OCI-LY7 (cell line): Measurements from ENCODE around the gene SLC4A1AP. TPM values are rescaled to one million over a fixed set of nuclear protein-coding genes. Genes with fewer than 3 reads are reported as not detected.

ENCODE experiments used
- BruUV-seq: library from RNA; stranded (reverse); fragments of 400-500 nt; replicated peaks from 2 replicates; lab custom pipeline; 2021; lab: Mats Ljungman, UMichigan
- CTCF ChIA-PET: fragments of 300-600 bp; sonication (Branson Sonifier 250); formaldehyde crosslinking; loops from one replicate; lab custom pipeline; 2022; ENCODE audit warnings: antibody characterized with exemption; ENCODE audit not compliant: unreplicated experiment; lab: Charles Lee
- POLR2A ChIA-PET: fragments of 300-600 bp; sonication (Branson Sonifier 250); formaldehyde crosslinking; loops from one replicate; lab custom pipeline; 2022; ENCODE audit warnings: antibody characterized with exemption; lab: Charles Lee
- DNase-seq: peaks from one replicate; pipeline ENCODE4 v3.0.0-alpha.2; 2015; ENCODE audit warnings: low spot score
- H2AFZ ChIP-seq: fragments of 200-600 bp; sonication (generic), shearing (Covaris generic); 2 replicates; pipeline ENCODE4 v1.6.1; 2014; ENCODE audit warnings: mild to moderate bottlenecking, antibody characterized with exemption, low read length, moderate library complexity
- H3K27ac ChIP-seq: fragments of 200-600 bp; sonication (generic); 2 replicates; pipeline ENCODE4 v1.5.1; 2014; ENCODE audit warnings: mixed run types, low read depth, mild to moderate bottlenecking, moderate library complexity, low read length, inconsistent platforms; ENCODE audit not compliant: poor library complexity, severe bottlenecking
- H3K36me3 ChIP-seq: fragments of 200-600 bp; sonication (generic); 2 replicates; pipeline ENCODE4 v1.6.1; 2014; ENCODE audit warnings: mild to moderate bottlenecking, antibody characterized with exemption, low read length, moderate library complexity, mixed read lengths; ENCODE audit not compliant: insufficient read depth
- H3K4me1 ChIP-seq: fragments of 200-600 bp; sonication (generic); 2 replicates; pipeline ENCODE4 v1.5.1; 2014; ENCODE audit warnings: mild to moderate bottlenecking, low read length; ENCODE audit not compliant: insufficient read depth, poor library complexity, severe bottlenecking
- H3K4me2 ChIP-seq: fragments of 200-600 bp; sonication (generic); 2 replicates; pipeline ENCODE4 v1.6.1; 2014; ENCODE audit warnings: mild to moderate bottlenecking, low read length
- H3K4me3 ChIP-seq: fragments of 200-600 bp; sonication (generic); 2 replicates; pipeline ENCODE4 v1.5.1; 2014; ENCODE audit warnings: mild to moderate bottlenecking, low read depth, low read length; ENCODE audit not compliant: poor library complexity, severe bottlenecking
- H3K79me2 ChIP-seq: fragments of 200-600 bp; sonication (generic); 2 replicates; pipeline ENCODE4 v1.6.1; 2016; ENCODE audit warnings: low read depth, mild to moderate bottlenecking, low read length, moderate library complexity, mixed read lengths; ENCODE audit not compliant: insufficient read depth
- H3K9me2 ChIP-seq: fragments of 200-600 bp; sonication (generic); 2 replicates; pipeline ENCODE4 v1.6.1; 2016; ENCODE audit warnings: mild to moderate bottlenecking, low read length, mixed read lengths; ENCODE audit not compliant: insufficient read depth
- H3K9me3 ChIP-seq: fragments of 200-600 bp; sonication (generic); 2 replicates; pipeline ENCODE4 v1.6.1; 2014; ENCODE audit warnings: mild to moderate bottlenecking, mixed run types, low read length, mixed read lengths
- H4K20me1 ChIP-seq: fragments of 200-600 bp; sonication (generic); 2 replicates; pipeline ENCODE4 v1.6.1; 2014; ENCODE audit warnings: mild to moderate bottlenecking, antibody characterized with exemption, low read length, moderate library complexity, mixed read lengths; ENCODE audit not compliant: insufficient read depth
- CTCF ChIP-seq: fragments of 200-600 bp; sonication (generic); conservative IDR thresholded peaks from 2 replicates; pipeline ENCODE4 v1.5.1; 2014; ENCODE audit warnings: mild to moderate bottlenecking, antibody characterized with exemption, low read length, moderate library complexity, mixed read lengths
- EZH2phosphoT487 ChIP-seq: fragments of 200-600 bp; sonication (generic); IDR thresholded peaks from 2 replicates; pipeline ENCODE4 v1.6.1; 2018; ENCODE audit warnings: low read depth, borderline replicate concordance, mild to moderate bottlenecking, mixed run types, antibody characterized with exemption, low read length, moderate library complexity, mixed read lengths
- intact Hi-C: fragments of 100-400 bp; cut with micrococcal nuclease; formaldehyde crosslinking; loops from one replicate; pipeline ENCODE4 v1.10.0; 2022; ENCODE audit not compliant: unreplicated experiment
- total RNA-seq, 2 experiments: library from RNA; depleted of rRNA in 1 of 2; stranded (reverse); fragments of >200 nt in 1 of 2; shearing (Covaris generic) in 1 of 2; gene quantifications; 2 replicates each; pipeline ENCODE4 v1.2.3, GENCODE V29; 2014 to 2022

The SLC4A1AP gene
- total RNA-seq, 2 experiments from 2014 or later: 26.2 to 27.9 TPM

GRCh38 chr2:27697660-27698059 is 34.0 kb downstream of the SLC4A1AP start:
- intact Hi-C loops: no loop called here
- no peaks in the 10 kb centered on the region for H4K20me1 ChIP-seq

GRCh38 chr2:27701676-27702075 is 38.0 kb downstream of the SLC4A1AP start:
- POLR2A ChIA-PET: no interaction called here
- no peak overlapping the region for H2AFZ ChIP-seq
- no peak overlapping the region for H3K4me3 ChIP-seq
- H3K4me2 ChIP-seq: no peak overlapping the region
- H3K36me3 ChIP-seq: peaks cover under 1% of the 10 kb centered on the region; the same call in 1 of the 2 replicates
- CTCF ChIA-PET: no interaction called here
- no peaks in the 10 kb centered on the region for H3K4me1 ChIP-seq
- H3K27ac ChIP-seq: no peak overlapping the region
- DNase-seq: no peak
- H3K9me2 ChIP-seq: no peaks in the 10 kb centered on the region
- H3K9me3 ChIP-seq: no peaks in the 10 kb centered on the region
- TF ChIP-seq CTCF (no peak), EZH2phosphoT487 (no peak)
- H3K79me2 ChIP-seq: no peaks in the 10 kb centered on the region
- intact Hi-C loops: loop anchor here (5.0 kb wide), 1 partner anchor 751 kb away; no protein-coding TSS in a partner anchor
- BruUV-seq: no TSS peak
- H4K20me1 ChIP-seq: no peaks in the 10 kb centered on the region

More at GRCh38 chr2:27697660-27698059, 34.0 kb downstream of the SLC4A1AP start:
- no peak for DNase-seq
- Histone ChIP-seq H3K27ac (no peak overlapping the region), H3K4me2 (no peak overlapping the region), H3K79me2 (no peaks in the 10 kb centered on the region), H3K4me3 (no peak overlapping the region), H3K9me2 (no peaks in the 10 kb centered on the region), H3K36me3 (peaks cover 33% of the 10 kb centered on the region), H3K4me1 (no peaks in the 10 kb centered on the region), H2AFZ (no peak overlapping the region), H3K9me3 (no peaks in the 10 kb centered on the region)
- TF ChIP-seq EZH2phosphoT487: no peak
- TF ChIP-seq CTCF: no peak
- BruUV-seq: no TSS peak
- ChIA-PET POLR2A (no interaction called here), CTCF (no interaction called here)

- Histone ChIP-seq H3K27ac (no peak overlapping the region), H2AFZ (no peak overlapping the region), H3K9me3 (no peaks in the 10 kb centered on the region), H3K36me3 (no peaks in the 10 kb centered on the region), H3K4me3 (no peak overlapping the region), H3K79me2 (no peaks in the 10 kb centered on the region), H3K4me1 (no peaks in the 10 kb centered on the region), H4K20me1 (no peaks in the 10 kb centered on the region), H3K4me2 (no peak overlapping the region), H3K9me2 (no peaks in the 10 kb centered on the region)
- TF ChIP-seq CTCF (no peak), EZH2phosphoT487 (no peak)
- ChIA-PET CTCF (no interaction called here), POLR2A (no interaction called here)
- intact Hi-C loops: loop anchor here (5.0 kb wide), 1 partner anchor 750 kb away; no protein-coding TSS in a partner anchor
- no TSS peak for BruUV-seq
- DNase-seq: no peak
Observed at GRCh38 chr2:27702302-27702701, 38.6 kb downstream of the SLC4A1AP start.
